HuH-7.5 (cell line): Measurements from ENCODE around the gene TMEM11.
A peak's percentile ranks its signal among the peaks of the same experiment; 100 is the strongest.

Source experiments
- DNase-seq: peaks from one replicate; pipeline ENCODE4 v3.0.0; 2011; ENCODE audit warnings: low spot score

Gene TMEM11

GRCh38 chr17:21214015-21214776, at the start of gene TMEM11:
Gene TMEM11, minus strand, starts transcription at chr17:21214161. Its CDS starts 9 bp downstream, at chr17:21214152.
- peak; percentile 83 for DNase-seq

GRCh38 chr17:21263376-21263775, 49.4 kb upstream of the TMEM11 start:
- no peak for DNase-seq

GRCh38 chr17:21262259-21262993, 48.5 kb upstream of the TMEM11 start:
- no peak for DNase-seq

GRCh38 chr17:21258593-21258992, 44.6 kb upstream of the TMEM11 start:
- DNase-seq, result no peak

- DNase-seq, result no peak
Measured at GRCh38 chr17:21253646-21254441, 39.9 kb upstream of the TMEM11 start.

GRCh38 chr17:21252796-21253645, 39.1 kb upstream of the TMEM11 start, which contains the start of gene NATD1:
Gene NATD1, minus strand, starts transcription at chr17:21253410. Its CDS starts 146 bp downstream, at chr17:21253264.
- peak; percentile 82 for DNase-seq

GRCh38 chr17:21252289-21252795, 38.4 kb upstream of the TMEM11 start:
- no peak for DNase-seq

- DNase-seq, result no peak
Measured at GRCh38 chr17:21251337-21252010, 37.5 kb upstream of the TMEM11 start.

- DNase-seq, result no peak
Measured at GRCh38 chr17:21250854-21251253, 36.9 kb upstream of the TMEM11 start.

GRCh38 chr17:21249920-21250703, 36.2 kb upstream of the TMEM11 start:
- DNase-seq, result no peak

- no peak for DNase-seq
Measured at GRCh38 chr17:21249086-21249795, 35.3 kb upstream of the TMEM11 start.

- DNase-seq, result no peak
Measured at GRCh38 chr17:21248500-21248899, 34.5 kb upstream of the TMEM11 start.

GRCh38 chr17:21247552-21248258, 33.7 kb upstream of the TMEM11 start:
- no peak for DNase-seq

- DNase-seq, result no peak
Measured at GRCh38 chr17:21246698-21247097, 32.7 kb upstream of the TMEM11 start.

GRCh38 chr17:21245639-21246084, 31.7 kb upstream of the TMEM11 start:
- DNase-seq, result no peak

GRCh38 chr17:21243516-21244303, 29.7 kb upstream of the TMEM11 start:
- no peak for DNase-seq

- DNase-seq, result no peak
Measured at GRCh38 chr17:21242780-21243515, 29.0 kb upstream of the TMEM11 start.
